Measurements from ENCODE around the gene FAM32A.

Gene FAM32A

GRCh38 chr19:16234552-16235445 lies 49.6 kb downstream of the FAM32A start:
- H3K4me3 ChIP-seq (ENCODE audit: low read depth, low read length), result no peak overlapping the region
- no peak for DNase-seq (ENCODE audit: low read depth)

- H3K4me3 ChIP-seq (ENCODE audit: low read depth, low read length), result no peak overlapping the region
- no peak for DNase-seq (ENCODE audit: low read depth)
These were observed 50.8 kb downstream of the FAM32A start for GRCh38 chr19:16235811-16236652.
